ENCODE measurements around the gene OTULINL.
"Not testable (repeated sequence)": the region's sequence is repeated elsewhere in the genome, so short reads cannot be mapped to it uniquely, and the experiment has no call there.

Gene OTULINL

GRCh38 chr5:14581106-14581890, at the start of gene OTULINL:
Gene OTULINL (plus strand): TSS chr5:14581792. CDS start chr5:14581895, 103 bp downstream.
- DNase-seq (ENCODE audit: low read depth): no peak

- no peak for DNase-seq (ENCODE audit: low read depth)
These were observed 49.4 kb upstream of the OTULINL start for GRCh38 chr5:14532180-14532579.

GRCh38 chr5:14534773-14535172, 46.8 kb upstream of the OTULINL start:
- DNase-seq (ENCODE audit: low read depth): no peak

- no peak for DNase-seq (ENCODE audit: low read depth)
These were observed 36.3 kb upstream of the OTULINL start for GRCh38 chr5:14545308-14545707.

GRCh38 chr5:14545862-14546261, 35.7 kb upstream of the OTULINL start:
- DNase-seq (ENCODE audit: low read depth): no peak

GRCh38 chr5:14547666-14548065, 33.9 kb upstream of the OTULINL start:
- no peak for DNase-seq (ENCODE audit: low read depth)

GRCh38 chr5:14551211-14551610, 30.4 kb upstream of the OTULINL start:
- no peak for DNase-seq (ENCODE audit: low read depth)

- no peak for DNase-seq (ENCODE audit: low read depth)
These were observed 29.6 kb upstream of the OTULINL start for GRCh38 chr5:14552017-14552416.

GRCh38 chr5:14554288-14554687, 27.3 kb upstream of the OTULINL start:
- not testable (repeated sequence) for DNase-seq (ENCODE audit: low read depth)

- DNase-seq (ENCODE audit: low read depth): no peak
These were observed 25.6 kb upstream of the OTULINL start for GRCh38 chr5:14556015-14556414.

GRCh38 chr5:14557203-14557770, 24.3 kb upstream of the OTULINL start:
- no peak for DNase-seq (ENCODE audit: low read depth)

GRCh38 chr5:14557791-14558415, 23.7 kb upstream of the OTULINL start:
- DNase-seq (ENCODE audit: low read depth): no peak

GRCh38 chr5:14560091-14560595, 21.4 kb upstream of the OTULINL start:
- no peak for DNase-seq (ENCODE audit: low read depth)

GRCh38 chr5:14561741-14562140, 19.9 kb upstream of the OTULINL start:
- DNase-seq (ENCODE audit: low read depth): no peak

- no peak for DNase-seq (ENCODE audit: low read depth)
These were observed 13.3 kb upstream of the OTULINL start for GRCh38 chr5:14568333-14568732.

- DNase-seq (ENCODE audit: low read depth): no peak
These were observed 11.5 kb upstream of the OTULINL start for GRCh38 chr5:14569948-14570691.

- no peak for DNase-seq (ENCODE audit: low read depth)
These were observed 9.7 kb upstream of the OTULINL start for GRCh38 chr5:14571901-14572300.

GRCh38 chr5:14572385-14572784, 9.2 kb upstream of the OTULINL start:
- no peak for DNase-seq (ENCODE audit: low read depth)

- no peak for DNase-seq (ENCODE audit: low read depth)
These were observed 8.8 kb upstream of the OTULINL start for GRCh38 chr5:14572836-14573235.

- no peak for DNase-seq (ENCODE audit: low read depth)
These were observed 7.5 kb upstream of the OTULINL start for GRCh38 chr5:14574096-14574495.

- DNase-seq (ENCODE audit: low read depth): no peak
These were observed 6.6 kb upstream of the OTULINL start for GRCh38 chr5:14574891-14575508.

GRCh38 chr5:14576206-14576605, 5.4 kb upstream of the OTULINL start:
- no peak for DNase-seq (ENCODE audit: low read depth)

Data from HS-27A (cell line).